OCI-LY3 (cell line): Measurements from ENCODE around the gene IMMP2L.
"Not testable (repeated sequence)": the region's sequence is repeated elsewhere in the genome, so short reads cannot be mapped to it uniquely, and the experiment has no call there.

Source experiments
- H2AFZ ChIP-seq: fragments of 200-600, 300-600 bp; shearing (Covaris generic); 2 replicates; pipeline ENCODE4 v1.6.0; 2014; ENCODE audit warnings: antibody characterized with exemption, low read depth, low read length
- H3K27ac ChIP-seq: fragments of 200-600, 300-600 bp; sonication (generic); 2 replicates; pipeline ENCODE4 v1.5.1; 2014; ENCODE audit warnings: mild to moderate bottlenecking, low read length, moderate library complexity, mixed read lengths
- H3K27me3 ChIP-seq: fragments of 200-600, 300-600 bp; sonication (generic); 2 replicates; pipeline ENCODE4 v1.6.1; 2014; ENCODE audit warnings: low read depth, low read length, mixed read lengths
- H3K36me3 ChIP-seq: fragments of 200-600, 300-600 bp; sonication (generic); replicated peaks from 2 replicates; pipeline ENCODE3; 2014; ENCODE audit warnings: low read depth, low read length, mixed read lengths
- H3K4me1 ChIP-seq: fragments of 300-600, 200-600 bp; sonication (generic); 2 replicates; pipeline ENCODE4 v1.6.1; 2014; ENCODE audit warnings: low read length, mixed read lengths
- H3K4me2 ChIP-seq: fragments of 200-600, 300-600 bp; sonication (generic); 2 replicates; pipeline ENCODE4 v1.6.1; 2014; ENCODE audit warnings: low read length, mixed read lengths
- H3K4me3 ChIP-seq: fragments of 300-600, 200-600 bp; sonication (generic); 2 replicates; pipeline ENCODE4 v1.5.1; 2014; ENCODE audit warnings: antibody characterized with exemption, mild to moderate bottlenecking, low read length, moderate library complexity
- H3K79me2 ChIP-seq: fragments of 300-600, 200-600 bp; shearing (Covaris generic); 2 replicates; pipeline ENCODE4 v1.6.1; 2014; ENCODE audit warnings: mild to moderate bottlenecking, low read length, mixed read lengths
- H3K9ac ChIP-seq: fragments of 300-600, 200-600 bp; shearing (Covaris generic); 2 replicates; pipeline ENCODE4 v1.6.0; 2014; ENCODE audit warnings: mild to moderate bottlenecking, low read length, moderate library complexity
- H3K9me3 ChIP-seq: fragments of 200-600, 300-600 bp; shearing (Covaris generic); 2 replicates; pipeline ENCODE4 v1.6.1; 2014; ENCODE audit warnings: low read length, mixed read lengths; ENCODE audit not compliant: insufficient read depth
- H4K20me1 ChIP-seq: fragments of 200-600, 300-600 bp; sonication (generic); 2 replicates; pipeline ENCODE4 v1.6.1; 2016; ENCODE audit warnings: low read length, mixed read lengths; ENCODE audit not compliant: insufficient read depth
- CTCF ChIP-seq: fragments of 200-600, 300-600 bp; sonication (generic); IDR thresholded peaks from 2 replicates; pipeline ENCODE4 v1.5.1; 2014; ENCODE audit warnings: antibody characterized with exemption, low read length, low read depth
- EZH2phosphoT487 ChIP-seq: fragments of 200-600 bp; shearing (Covaris generic); IDR thresholded peaks from 2 replicates; pipeline ENCODE4 v1.6.1; 2018; ENCODE audit warnings: antibody characterized with exemption, mixed run types, low read depth

IMMP2L gene

GRCh38 chr7:111074071-111074747 is 488.1 kb downstream of the IMMP2L start:
- TF ChIP-seq EZH2phosphoT487: no peak
- TF ChIP-seq CTCF: no peak
- Histone ChIP-seq H3K36me3 (no peaks in the 10 kb centered on the region), H3K9ac (no peak overlapping the region), H3K4me1 (peaks cover 12% of the 10 kb centered on the region), H3K79me2 (no peaks in the 10 kb centered on the region), H2AFZ (no peak overlapping the region), H3K27me3 (no peaks in the 10 kb centered on the region), H3K4me3 (no peak overlapping the region), H3K27ac (no peak overlapping the region), H3K9me3 (no peaks in the 10 kb centered on the region), H3K4me2 (no peak overlapping the region; the same call in 1 of the 2 replicates), H4K20me1 (no peaks in the 10 kb centered on the region)

GRCh38 chr7:111072658-111073057 is 489.6 kb downstream of the IMMP2L start:
- peaks cover 12% of the 10 kb centered on the region for H3K4me1 ChIP-seq
- not testable (repeated sequence) for H3K9me3 ChIP-seq, H4K20me1 ChIP-seq, H3K4me3 ChIP-seq, H3K79me2 ChIP-seq, H3K27me3 ChIP-seq, H3K36me3 ChIP-seq, H3K4me2 ChIP-seq, H3K9ac ChIP-seq, H2AFZ ChIP-seq, H3K27ac ChIP-seq

GRCh38 chr7:111071556-111071955 is 490.7 kb downstream of the IMMP2L start:
- Histone ChIP-seq H3K27me3 (no peaks in the 10 kb centered on the region), H3K4me1 (peaks cover 12% of the 10 kb centered on the region), H3K9me3 (no peaks in the 10 kb centered on the region), H3K4me3 (no peak overlapping the region), H3K36me3 (no peaks in the 10 kb centered on the region), H3K9ac (no peak overlapping the region), H2AFZ (no peak overlapping the region), H3K4me2 (no peak overlapping the region), H4K20me1 (no peaks in the 10 kb centered on the region), H3K27ac (no peak overlapping the region), H3K79me2 (no peaks in the 10 kb centered on the region)
- TF ChIP-seq EZH2phosphoT487: no peak
- TF ChIP-seq CTCF: no peak

- no peak overlapping the region for H3K27ac ChIP-seq
- TF ChIP-seq CTCF: no peak
- no peak for TF ChIP-seq EZH2phosphoT487
- H3K4me1 ChIP-seq: peaks cover 2% of the 10 kb centered on the region
- no peaks in the 10 kb centered on the region for H4K20me1 ChIP-seq
- no peaks in the 10 kb centered on the region for H3K79me2 ChIP-seq
- H3K4me2 ChIP-seq: no peak overlapping the region
- no peaks in the 10 kb centered on the region for H3K36me3 ChIP-seq
- no peak overlapping the region for H3K4me3 ChIP-seq
- no peaks in the 10 kb centered on the region for H3K9me3 ChIP-seq
- H3K27me3 ChIP-seq: no peaks in the 10 kb centered on the region
- H3K9ac ChIP-seq: no peak overlapping the region
- H2AFZ ChIP-seq: no peak overlapping the region
Observed at GRCh38 chr7:111068618-111069017, 493.7 kb downstream of the IMMP2L start.

- Histone ChIP-seq H3K4me1 (no peaks in the 10 kb centered on the region), H3K79me2 (no peaks in the 10 kb centered on the region), H4K20me1 (no peaks in the 10 kb centered on the region), H3K9me3 (no peaks in the 10 kb centered on the region), H3K9ac (no peak overlapping the region), H3K36me3 (no peaks in the 10 kb centered on the region), H3K27me3 (no peaks in the 10 kb centered on the region), H2AFZ (no peak overlapping the region), H3K4me2 (no peak overlapping the region), H3K27ac (no peak overlapping the region), H3K4me3 (no peak overlapping the region)
- TF ChIP-seq EZH2phosphoT487 (no peak), CTCF (no peak)
Observed at GRCh38 chr7:111067682-111068081, 494.6 kb downstream of the IMMP2L start.
